Measurements from ENCODE around the gene APBB2.

GRCh38 chr4:41122309-41122708 lies 92.0 kb downstream of the APBB2 start:
- TF ChIP-seq POLR2A (IDR thresholded peaks at IDR 0.05) (no peak), CTCF (IDR thresholded peaks at IDR 0.05) (no peak)

Measured in tibial nerve (tissue), 3 donors.